WI38 (cell line): ENCODE measurements around the gene KCNMB4.

ENCODE experiments used
- H3K4me3 ChIP-seq: 2 replicates; pipeline ENCODE4 v1.5.1; 2011; ENCODE audit warnings: low read depth, mild to moderate bottlenecking, control low read depth, low read length
- TF ChIP-seq, protein P1 (sequence below): IDR thresholded peaks from 2 replicates; pipeline ENCODE4 v1.5.1; 2012; ENCODE audit warnings: low read depth, mild to moderate bottlenecking, control low read depth, low read length

Gene KCNMB4, protein sequence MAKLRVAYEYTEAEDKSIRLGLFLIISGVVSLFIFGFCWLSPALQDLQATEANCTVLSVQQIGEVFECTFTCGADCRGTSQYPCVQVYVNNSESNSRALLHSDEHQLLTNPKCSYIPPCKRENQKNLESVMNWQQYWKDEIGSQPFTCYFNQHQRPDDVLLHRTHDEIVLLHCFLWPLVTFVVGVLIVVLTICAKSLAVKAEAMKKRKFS

DNA sequence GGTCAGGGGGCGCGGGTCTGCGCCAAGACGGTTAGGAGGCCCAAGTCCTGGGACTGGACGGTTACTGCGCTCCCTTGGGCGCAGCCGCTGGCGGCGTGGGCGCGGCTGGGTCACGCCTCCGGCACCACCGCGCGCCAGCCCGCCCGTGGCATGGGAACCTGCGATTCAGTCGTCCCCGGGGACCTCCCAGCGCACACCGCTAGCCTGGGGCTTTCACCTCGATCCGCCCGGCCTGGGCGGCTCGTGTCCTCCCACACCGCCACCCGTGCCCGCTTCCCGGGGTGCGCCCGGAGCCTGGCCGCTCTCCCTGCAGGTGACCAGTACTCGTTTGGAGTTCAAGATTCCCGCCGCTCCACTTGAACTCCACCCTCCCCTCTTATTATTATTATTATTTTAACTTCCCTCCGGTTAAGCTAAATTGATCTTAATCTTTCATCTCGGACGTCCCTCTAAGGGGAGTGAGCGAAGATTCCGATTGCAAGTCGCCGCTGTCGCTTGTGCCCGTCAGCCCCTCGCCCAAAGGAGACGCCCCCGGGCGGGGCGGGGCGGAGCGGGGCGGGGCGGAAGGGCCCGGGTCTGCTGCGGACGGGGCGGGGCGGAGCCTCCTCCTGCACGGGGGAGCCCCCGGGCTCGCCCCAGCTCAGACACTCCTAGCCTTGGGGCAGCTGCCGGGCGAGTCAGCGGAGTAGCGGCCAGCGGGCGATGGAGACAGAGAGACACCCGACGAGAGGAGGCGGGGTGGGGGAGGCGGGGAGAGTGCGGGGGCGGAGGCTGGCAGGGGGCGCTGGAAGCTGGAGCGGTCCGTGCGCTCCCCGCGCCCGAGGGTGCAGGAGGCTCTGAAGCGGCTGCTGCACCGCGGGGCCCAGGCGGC, at the start of gene KCNMB4:
Gene KCNMB4, plus strand, starts transcription at position 643 of the 871 bp plus-strand sequence. CDS start 445 bp downstream, outside the sequence.
- TF ChIP-seq, protein P1, sequence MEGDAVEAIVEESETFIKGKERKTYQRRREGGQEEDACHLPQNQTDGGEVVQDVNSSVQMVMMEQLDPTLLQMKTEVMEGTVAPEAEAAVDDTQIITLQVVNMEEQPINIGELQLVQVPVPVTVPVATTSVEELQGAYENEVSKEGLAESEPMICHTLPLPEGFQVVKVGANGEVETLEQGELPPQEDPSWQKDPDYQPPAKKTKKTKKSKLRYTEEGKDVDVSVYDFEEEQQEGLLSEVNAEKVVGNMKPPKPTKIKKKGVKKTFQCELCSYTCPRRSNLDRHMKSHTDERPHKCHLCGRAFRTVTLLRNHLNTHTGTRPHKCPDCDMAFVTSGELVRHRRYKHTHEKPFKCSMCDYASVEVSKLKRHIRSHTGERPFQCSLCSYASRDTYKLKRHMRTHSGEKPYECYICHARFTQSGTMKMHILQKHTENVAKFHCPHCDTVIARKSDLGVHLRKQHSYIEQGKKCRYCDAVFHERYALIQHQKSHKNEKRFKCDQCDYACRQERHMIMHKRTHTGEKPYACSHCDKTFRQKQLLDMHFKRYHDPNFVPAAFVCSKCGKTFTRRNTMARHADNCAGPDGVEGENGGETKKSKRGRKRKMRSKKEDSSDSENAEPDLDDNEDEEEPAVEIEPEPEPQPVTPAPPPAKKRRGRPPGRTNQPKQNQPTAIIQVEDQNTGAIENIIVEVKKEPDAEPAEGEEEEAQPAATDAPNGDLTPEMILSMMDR, result no peak
- H3K4me3 ChIP-seq, result peak within 1 kb of the TSS; percentile 64

DNA sequence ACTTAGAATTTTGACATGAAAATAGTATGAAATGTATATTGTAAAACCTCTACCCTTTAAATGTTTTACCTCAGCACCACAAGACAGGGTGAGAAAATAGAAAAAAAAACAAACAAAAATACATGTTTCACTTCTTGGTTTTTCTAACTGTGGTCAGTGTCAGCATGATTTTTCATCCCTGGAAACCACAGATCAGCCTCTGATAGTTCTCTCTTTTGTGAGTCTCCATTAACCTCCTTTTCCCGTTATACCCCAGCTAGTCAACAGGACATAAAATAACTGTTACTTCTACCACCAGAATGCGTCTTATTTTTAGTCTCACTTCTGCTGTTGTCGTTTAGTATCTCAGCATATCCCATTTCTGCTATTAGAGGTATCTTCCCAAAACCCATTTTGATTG, 48.3 kb upstream of the KCNMB4 start:
- no peak overlapping the region for H3K4me3 ChIP-seq
- TF ChIP-seq, protein P1, result no peak

DNA sequence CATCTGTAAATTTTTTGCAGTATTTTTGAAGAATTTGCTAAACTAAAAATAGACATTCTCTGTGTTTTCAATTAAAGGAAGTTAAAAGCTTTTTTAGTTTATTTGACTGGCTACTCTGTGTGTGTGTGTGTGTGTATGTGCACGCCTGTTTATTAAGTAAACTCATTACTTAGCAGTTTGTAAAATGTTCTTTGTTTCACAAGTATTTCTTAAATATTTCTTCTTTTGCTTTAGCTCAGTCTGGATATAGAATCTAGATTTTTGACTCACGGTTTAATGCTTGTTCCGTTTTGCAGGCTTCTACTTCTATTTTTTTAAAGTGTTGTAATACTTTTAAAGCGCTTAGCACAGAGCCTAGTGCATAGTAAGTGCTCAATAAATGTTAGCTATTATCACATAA, 46.5 kb upstream of the KCNMB4 start:
- TF ChIP-seq, protein P1, result no peak
- no peak overlapping the region for H3K4me3 ChIP-seq

DNA sequence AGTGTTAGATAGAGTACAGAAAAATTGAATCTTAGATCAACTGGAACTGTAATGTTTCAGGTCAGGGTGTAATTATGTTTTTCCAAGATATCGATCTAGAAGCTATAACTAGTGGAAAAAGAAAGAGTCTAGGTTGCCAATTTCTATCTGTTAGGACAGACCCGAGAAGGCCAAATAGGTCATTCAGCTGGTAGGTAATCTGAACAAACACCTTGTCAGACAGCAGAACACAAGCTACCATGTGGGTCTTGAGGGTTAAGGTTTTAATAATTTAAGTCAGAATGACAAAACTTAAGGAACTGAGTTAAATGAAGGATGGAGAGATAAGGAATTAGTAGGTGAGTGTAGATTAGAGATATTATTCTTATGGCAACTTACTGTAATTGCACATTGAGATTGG, 44.9 kb upstream of the KCNMB4 start:
- TF ChIP-seq, protein P1, result no peak

DNA sequence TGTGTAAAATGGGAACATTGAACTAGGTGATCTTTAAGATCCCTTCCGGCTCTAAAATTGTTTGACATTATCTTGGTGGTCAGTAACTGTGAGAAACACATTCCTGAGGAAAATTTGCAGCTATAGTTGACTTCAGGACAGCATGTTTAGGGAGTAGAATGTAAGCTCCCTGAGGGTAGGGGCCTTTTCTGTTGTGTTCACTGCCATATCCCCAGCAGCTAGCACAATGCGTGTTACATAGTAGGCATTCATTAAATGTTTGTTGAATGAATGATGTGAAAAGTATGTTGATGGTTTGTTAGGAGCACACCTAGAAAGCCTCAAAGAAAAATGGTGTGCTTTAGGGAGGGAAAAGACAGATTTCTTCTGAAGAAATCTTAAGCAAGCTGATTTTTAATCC, 38.5 kb upstream of the KCNMB4 start:
- TF ChIP-seq, protein P1, result no peak
- no peak overlapping the region for H3K4me3 ChIP-seq

More for the DNA sequence above, 44.9 kb upstream of the KCNMB4 start:
- H3K4me3 ChIP-seq, result no peak overlapping the region

DNA sequence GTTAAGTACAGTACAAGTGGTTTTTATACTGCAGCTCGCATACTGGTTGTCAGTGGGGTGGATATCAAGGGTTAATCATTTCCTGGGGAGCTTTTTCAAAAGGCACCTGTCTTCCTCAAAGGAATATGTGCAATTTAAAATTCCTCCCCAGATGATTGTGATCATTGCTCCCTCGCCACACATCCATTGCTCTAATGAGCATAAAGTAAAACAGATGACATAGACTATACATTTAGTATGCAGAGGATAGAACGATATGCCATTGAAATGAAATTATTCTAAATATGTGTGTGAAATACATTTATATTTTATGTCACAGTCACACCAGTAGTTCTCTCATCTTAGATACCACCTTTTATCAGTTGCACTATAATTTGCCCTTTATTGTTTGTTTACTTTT, 36.4 kb upstream of the KCNMB4 start:
- TF ChIP-seq, protein P1, result no peak
- H3K4me3 ChIP-seq, result no peak overlapping the region

DNA sequence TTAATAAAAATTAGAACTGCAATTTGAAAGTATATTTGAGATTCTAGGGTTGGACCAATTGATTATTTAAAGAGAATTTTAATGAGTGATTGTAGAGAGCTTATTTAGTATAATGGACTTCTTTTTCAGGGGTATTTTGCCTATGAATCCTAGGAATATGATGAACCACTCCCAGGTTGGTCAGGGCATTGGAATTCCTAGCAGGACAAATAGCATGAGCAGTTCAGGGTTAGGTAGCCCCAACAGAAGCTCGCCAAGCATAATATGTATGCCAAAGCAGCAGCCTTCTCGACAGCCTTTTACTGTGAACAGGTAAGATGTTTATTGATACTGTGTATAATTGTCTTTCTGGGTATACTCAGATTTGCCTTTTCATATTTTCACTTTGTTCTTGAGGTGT, 35.9 kb upstream of the KCNMB4 start:
- TF ChIP-seq, protein P1, result no peak
- H3K4me3 ChIP-seq, result no peak overlapping the region
